ENCODE measurements around the gene ZFR.

Gene ZFR

GRCh38 chr5:32362527-32362926, 82.0 kb downstream of the ZFR start:
- Histone ChIP-seq H3K4me3 (ENCODE audit: insufficient read depth, low read length, poor library complexity, severe bottlenecking) (no peak overlapping the region), H3K27me3 (ENCODE audit: low read length) (no peaks in the 10 kb centered on the region), H3K9me2 (replicated peaks; ENCODE audit: insufficient read depth, low read length) (no peaks in the 10 kb centered on the region), H3K36me3 (ENCODE audit: low read length) (peaks cover 38% of the 10 kb centered on the region), H3K4me2 (ENCODE audit: low read depth, low read length, poor library complexity, severe bottlenecking) (no peak overlapping the region), H3K9ac (ENCODE audit: low read length) (no peak overlapping the region), H3K27ac (ENCODE audit: low read depth, low read length) (no peak overlapping the region), H4K20me1 (ENCODE audit: low read depth, low read length) (no peaks in the 10 kb centered on the region), H3F3A (ENCODE audit: insufficient read depth) (no peaks in the 10 kb centered on the region), H2AFZ (ENCODE audit: low read depth, low read length, severe bottlenecking) (no peak overlapping the region), H3K79me2 (ENCODE audit: insufficient read depth, low read length) (no peaks in the 10 kb centered on the region), H3K9me3 (ENCODE audit: insufficient read depth, low read length) (no peaks in the 10 kb centered on the region)
- TF ChIP-seq EZH2phosphoT487 (conservative IDR thresholded peaks at IDR 0.05; ENCODE audit: low read length) (no peak), CTCF (IDR thresholded peaks at IDR 0.05; ENCODE audit: insufficient read depth, low read length, poor library complexity, severe bottlenecking) (no peak)

GRCh38 chr5:32360906-32361305, 83.6 kb downstream of the ZFR start:
- H3K9me2 ChIP-seq (replicated peaks; ENCODE audit: insufficient read depth, low read length), result no peaks in the 10 kb centered on the region
- H2AFZ ChIP-seq (ENCODE audit: low read depth, low read length, severe bottlenecking), result no peak overlapping the region
- no peaks in the 10 kb centered on the region for H3K27me3 ChIP-seq (ENCODE audit: low read length)
- H3F3A ChIP-seq (ENCODE audit: insufficient read depth), result no peaks in the 10 kb centered on the region; the same call in 1 of the 2 replicates
- no peak overlapping the region for H3K27ac ChIP-seq (ENCODE audit: low read depth, low read length)
- no peaks in the 10 kb centered on the region for H3K9me3 ChIP-seq (ENCODE audit: insufficient read depth, low read length)
- peaks cover 35% of the 10 kb centered on the region for H3K36me3 ChIP-seq (ENCODE audit: low read length)
- no peaks in the 10 kb centered on the region for H4K20me1 ChIP-seq (ENCODE audit: low read depth, low read length)
- no peak overlapping the region for H3K9ac ChIP-seq (ENCODE audit: low read length)
- no peak overlapping the region for H3K4me3 ChIP-seq (ENCODE audit: insufficient read depth, low read length, poor library complexity, severe bottlenecking)
- no peaks in the 10 kb centered on the region for H3K79me2 ChIP-seq (ENCODE audit: insufficient read depth, low read length)
- TF ChIP-seq CTCF (IDR thresholded peaks at IDR 0.05; ENCODE audit: insufficient read depth, low read length, poor library complexity, severe bottlenecking) (no peak), EZH2phosphoT487 (conservative IDR thresholded peaks at IDR 0.05; ENCODE audit: low read length) (no peak)
- H3K4me2 ChIP-seq (ENCODE audit: low read depth, low read length, poor library complexity, severe bottlenecking), result no peak overlapping the region

- Histone ChIP-seq H3K4me2 (ENCODE audit: low read depth, low read length, poor library complexity, severe bottlenecking) (no peak overlapping the region), H3K9ac (ENCODE audit: low read length) (no peak overlapping the region), H3K27me3 (ENCODE audit: low read length) (no peaks in the 10 kb centered on the region), H3K79me2 (ENCODE audit: insufficient read depth, low read length) (no peaks in the 10 kb centered on the region), H3K9me2 (replicated peaks; ENCODE audit: insufficient read depth, low read length) (no peaks in the 10 kb centered on the region), H3K27ac (ENCODE audit: low read depth, low read length) (no peak overlapping the region), H2AFZ (ENCODE audit: low read depth, low read length, severe bottlenecking) (no peak overlapping the region), H3K36me3 (ENCODE audit: low read length) (peaks cover 37% of the 10 kb centered on the region), H4K20me1 (ENCODE audit: low read depth, low read length) (no peaks in the 10 kb centered on the region), H3K9me3 (ENCODE audit: insufficient read depth, low read length) (no peaks in the 10 kb centered on the region), H3F3A (ENCODE audit: insufficient read depth) (no peaks in the 10 kb centered on the region; the same call in 1 of the 2 replicates), H3K4me3 (ENCODE audit: insufficient read depth, low read length, poor library complexity, severe bottlenecking) (no peak overlapping the region)
- TF ChIP-seq CTCF (IDR thresholded peaks at IDR 0.05; ENCODE audit: insufficient read depth, low read length, poor library complexity, severe bottlenecking) (no peak), EZH2phosphoT487 (conservative IDR thresholded peaks at IDR 0.05; ENCODE audit: low read length) (no peak)
These were observed 85.9 kb downstream of the ZFR start for GRCh38 chr5:32358611-32359010.
